ENCODE measurements around the gene SLC16A12. TPM values are rescaled to one million over a fixed set of nuclear protein-coding genes. Genes with fewer than 3 reads are reported as not detected.

The SLC16A12 gene, protein sequence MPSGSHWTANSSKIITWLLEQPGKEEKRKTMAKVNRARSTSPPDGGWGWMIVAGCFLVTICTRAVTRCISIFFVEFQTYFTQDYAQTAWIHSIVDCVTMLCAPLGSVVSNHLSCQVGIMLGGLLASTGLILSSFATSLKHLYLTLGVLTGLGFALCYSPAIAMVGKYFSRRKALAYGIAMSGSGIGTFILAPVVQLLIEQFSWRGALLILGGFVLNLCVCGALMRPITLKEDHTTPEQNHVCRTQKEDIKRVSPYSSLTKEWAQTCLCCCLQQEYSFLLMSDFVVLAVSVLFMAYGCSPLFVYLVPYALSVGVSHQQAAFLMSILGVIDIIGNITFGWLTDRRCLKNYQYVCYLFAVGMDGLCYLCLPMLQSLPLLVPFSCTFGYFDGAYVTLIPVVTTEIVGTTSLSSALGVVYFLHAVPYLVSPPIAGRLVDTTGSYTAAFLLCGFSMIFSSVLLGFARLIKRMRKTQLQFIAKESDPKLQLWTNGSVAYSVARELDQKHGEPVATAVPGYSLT
- total RNA-seq = not detected in 2 replicates

DNA sequence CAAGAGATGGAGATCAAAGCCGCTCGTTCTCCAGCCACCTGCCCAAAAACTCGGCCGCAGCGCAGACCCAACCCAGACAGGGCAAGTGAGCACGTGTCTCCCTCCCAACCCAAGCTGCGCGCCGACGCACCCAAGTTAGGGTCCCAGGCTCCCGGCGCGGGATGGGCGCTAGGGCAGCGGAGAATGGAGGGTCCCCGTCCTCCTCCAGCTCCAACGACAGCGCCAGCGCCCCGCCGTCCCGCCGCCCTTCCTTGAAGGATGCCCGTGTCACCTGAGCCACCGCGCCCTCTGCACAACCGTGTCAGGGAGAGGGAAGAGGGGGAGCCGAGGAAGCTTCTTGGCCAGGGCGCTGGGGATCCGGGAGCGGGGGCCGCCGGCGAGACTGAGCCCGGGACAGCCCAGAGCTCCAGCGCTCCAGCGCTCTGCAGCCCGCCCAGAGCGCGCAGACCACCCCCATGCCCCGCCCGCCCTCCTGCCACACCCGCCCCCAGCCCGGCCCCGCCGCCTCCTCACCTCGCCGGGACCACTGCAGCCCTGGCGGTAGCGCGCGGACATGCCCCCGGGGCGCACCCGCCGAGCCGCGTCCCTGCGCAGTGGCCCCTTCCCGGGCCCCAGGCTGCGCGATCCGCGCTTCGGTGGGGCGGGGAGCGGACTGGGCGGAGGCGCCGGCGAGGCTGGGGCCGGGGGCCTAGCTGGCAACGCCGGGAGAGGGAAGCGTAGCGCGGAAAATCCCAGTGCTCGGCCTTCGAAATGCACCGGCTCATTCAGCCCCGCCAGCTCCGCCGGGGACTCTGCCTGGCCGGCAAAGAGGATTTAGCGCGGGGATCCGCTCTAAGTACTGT, at the start of gene SLC16A12:
Gene SLC16A12, minus strand, starts transcription at position 424 of the 842 bp plus-strand sequence. CDS start 73,016 bp downstream, outside the sequence.

DNA sequence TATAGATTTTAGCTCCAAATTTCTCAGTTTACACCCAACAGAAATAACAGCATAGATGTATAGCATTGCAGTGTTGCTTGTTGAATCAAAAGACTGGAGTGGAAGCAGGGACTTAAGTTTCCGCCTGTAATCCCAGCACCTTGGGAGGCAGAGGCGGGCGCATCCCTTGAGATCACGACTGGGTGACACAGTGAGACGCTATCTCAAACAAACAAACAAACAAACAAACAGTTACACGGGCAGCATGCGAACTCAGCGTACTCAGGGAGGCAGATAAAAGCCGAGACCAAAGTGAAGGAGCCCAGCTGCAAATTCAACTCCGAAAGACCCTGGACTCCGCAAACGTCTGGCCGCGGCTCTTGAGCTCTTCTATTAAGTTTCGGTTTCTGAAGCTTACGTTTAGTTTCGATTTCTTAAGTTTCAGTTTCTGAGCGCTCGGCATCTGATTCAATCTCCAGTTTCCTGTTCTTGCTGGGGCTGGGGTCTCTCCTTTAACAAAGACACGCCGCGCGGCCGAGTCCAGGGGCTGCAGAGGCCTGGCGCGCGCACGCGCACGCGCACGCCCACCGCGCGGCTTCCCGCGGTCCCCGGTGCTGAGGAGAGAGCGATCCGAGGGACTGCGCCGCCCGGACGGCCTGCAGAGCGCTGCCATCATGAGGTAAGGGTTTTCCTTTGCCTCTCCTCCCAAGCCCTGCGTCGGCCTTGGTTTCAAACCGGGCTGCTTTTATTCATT, 121.1 kb downstream of the SLC16A12 start, which contains the start of gene IFIT5:
Gene IFIT5, plus strand, starts transcription at position 423 of the 733 bp plus-strand sequence. Its CDS starts 231 bp downstream, at position 654.

DNA sequence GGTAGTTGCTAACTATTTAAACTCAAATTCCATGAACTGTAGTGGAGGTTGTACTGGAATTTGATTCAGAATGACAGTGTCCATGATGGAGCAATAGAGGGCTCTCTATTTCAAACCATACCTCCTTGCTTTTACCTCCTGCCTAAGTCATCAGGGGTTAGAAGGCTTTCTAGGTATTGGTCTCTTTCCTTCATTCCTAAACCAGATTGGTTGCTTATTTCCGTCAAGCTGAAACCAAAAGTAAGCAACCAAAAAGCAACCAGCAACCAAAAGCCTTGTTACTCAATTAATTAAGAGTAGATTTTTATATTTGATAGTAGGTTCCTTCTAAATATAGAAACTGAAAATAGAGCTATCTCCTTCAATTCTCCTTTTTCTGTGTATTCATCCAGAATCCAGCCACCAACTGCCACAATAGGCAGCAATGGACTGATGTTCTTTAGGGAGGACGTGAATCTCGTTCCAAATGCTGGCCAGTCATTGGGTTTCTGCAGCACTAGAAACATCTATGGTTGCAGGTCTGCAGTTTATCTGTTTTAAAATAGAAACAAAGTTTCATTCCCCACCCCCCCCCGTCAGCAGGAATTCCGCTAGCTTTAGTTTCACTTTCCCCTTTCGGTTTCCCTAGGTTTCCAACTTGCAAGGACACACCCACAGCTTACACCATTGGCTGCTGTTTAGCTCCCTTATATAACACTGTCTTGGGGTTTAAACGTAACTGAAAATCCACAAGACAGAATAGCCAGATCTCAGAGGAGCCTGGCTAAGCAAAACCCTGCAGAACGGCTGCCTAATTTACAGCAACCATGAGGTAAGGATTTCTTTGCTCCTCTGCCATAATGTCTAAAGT, 143.3 kb downstream of the SLC16A12 start, which contains the start of gene IFIT1:
Gene IFIT1, plus strand, starts transcription at position 717 of the 850 bp plus-strand sequence. Its CDS starts 90 bp downstream, at position 807.

Other genes starting within 250 kb of the SLC16A12 start
- 3.0 and 3.1 TPM in 2 replicates for gene IFIT2, start 233.5 kb downstream of the SLC16A12 start, total RNA-seq
- 10.4 and 10.7 TPM in 2 replicates for gene IFIT3, start 207.6 kb downstream of the SLC16A12 start, total RNA-seq
- not detected in 2 replicates for gene IFIT1B, start 157.5 kb downstream of the SLC16A12 start, total RNA-seq
- gene IFIT1, start 143.0 kb downstream of the SLC16A12 start, total RNA-seq = 9.9 and 13.7 TPM in 2 replicates
- gene IFIT5, start 121.0 kb downstream of the SLC16A12 start, total RNA-seq = 18.5 and 20.2 TPM in 2 replicates
- 6.7 and 8.1 TPM in 2 replicates for gene PANK1, start 109.6 kb upstream of the SLC16A12 start, total RNA-seq
- gene KIF20B, start 166.0 kb upstream of the SLC16A12 start, total RNA-seq = 3.0 and 3.3 TPM in 2 replicates

Data from smooth muscle cell of bladder (primary cell).